Activated T-helper 17 cell treated with anti-CD3 and anti-CD28 coated beads, Interleukin-2, amount 50 U/mL, for 72 hours (primary cell): ENCODE data around the gene HHLA2. TPM values are rescaled to one million over a fixed set of nuclear protein-coding genes. Genes with fewer than 3 reads are reported as not detected.
"Not testable (repeated sequence)": the region's sequence is repeated elsewhere in the genome, so short reads cannot be mapped to it uniquely, and the experiment has no call there.

ENCODE experiments used
- ATAC-seq: fragments of 150-1000 bp; cut with Tn5 transposase; replicated peaks from 2 replicates; pipeline ENCODE4 v1.10.0; 2021; ENCODE audit warnings: mild to moderate bottlenecking, moderate library complexity
- H3K27ac Mint-ChIP-seq: one replicate; pipeline ENCODE4 v1.8.0; 2022; ENCODE audit warnings: mixed read lengths
- H3K27me3 Mint-ChIP-seq: one replicate; pipeline ENCODE4 v1.8.0; 2022; ENCODE audit warnings: mixed read lengths
- H3K36me3 Mint-ChIP-seq: one replicate; pipeline ENCODE4 v1.8.0; 2022; ENCODE audit warnings: low read depth, mild to moderate bottlenecking, mixed read lengths
- H3K4me1 Mint-ChIP-seq: one replicate; pipeline ENCODE4 v1.8.0; 2022; ENCODE audit warnings: mixed read lengths
- H3K4me3 Mint-ChIP-seq: one replicate; pipeline ENCODE4 v1.8.0; 2022; ENCODE audit warnings: mild to moderate bottlenecking, mixed read lengths
- H3K9me3 Mint-ChIP-seq: one replicate; pipeline ENCODE4 v1.8.0; 2022; ENCODE audit warnings: mixed read lengths
- total RNA-seq, 2 donors: library from RNA; stranded (reverse); gene quantifications; one replicate each; pipeline ENCODE4 v1.2.3, GENCODE V29; 2022

Gene HHLA2
- total RNA-seq, 2 donors from 2014 or later: 1.3 to 2.0 TPM

DNA sequence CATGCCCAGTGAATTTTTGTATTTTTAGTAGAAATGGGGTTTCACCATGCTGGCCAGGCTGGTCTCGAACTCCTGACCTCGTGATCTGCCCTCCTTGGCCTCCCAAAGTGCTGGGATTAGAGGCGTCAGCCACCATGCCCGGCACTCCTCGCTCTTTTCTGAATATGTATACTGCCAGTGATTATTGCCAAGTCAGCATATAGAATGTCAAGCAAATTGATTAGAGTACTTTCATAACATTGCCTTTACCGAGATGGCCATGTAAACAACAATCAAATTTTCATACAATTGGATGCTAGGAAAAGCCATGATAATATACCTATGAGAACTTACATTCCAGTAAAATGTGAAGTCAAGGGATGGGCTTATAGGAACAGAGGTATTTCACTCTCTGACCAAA lies 8.2 kb upstream of the HHLA2 start:
- not testable (repeated sequence) for H3K27ac Mint-ChIP-seq, H3K27me3 Mint-ChIP-seq, H3K36me3 Mint-ChIP-seq, H3K9me3 Mint-ChIP-seq, ATAC-seq, H3K4me3 Mint-ChIP-seq
- peaks cover 15% of the 10 kb centered on the region for H3K4me1 Mint-ChIP-seq

DNA sequence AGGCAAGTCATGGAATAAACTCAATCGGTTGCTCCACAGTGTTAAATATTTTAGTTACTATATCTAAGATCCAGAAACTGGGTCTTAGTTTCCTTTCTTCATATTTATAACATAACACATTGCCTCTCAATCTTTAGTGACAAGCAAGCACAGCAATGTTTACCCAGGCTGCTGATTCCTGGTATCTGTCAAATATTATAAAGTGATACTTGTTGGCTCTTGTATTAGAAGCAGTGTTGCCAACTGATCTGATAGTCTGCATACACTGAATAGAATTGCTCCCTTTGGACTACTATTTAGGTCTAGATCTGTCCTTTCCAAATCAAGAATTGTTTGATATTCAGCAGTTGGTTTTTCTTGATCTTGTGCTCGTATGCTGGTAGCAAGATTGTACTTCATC lies 7.2 kb upstream of the HHLA2 start:
- Mint-ChIP-seq H3K4me1 (peaks cover 23% of the 10 kb centered on the region), H3K27ac (no peak overlapping the region), H3K4me3 (no peak overlapping the region), H3K36me3 (no peaks in the 10 kb centered on the region), H3K9me3 (peaks cover 3% of the 10 kb centered on the region), H3K27me3 (no peaks in the 10 kb centered on the region)
- no peak for ATAC-seq

GRCh38 chr3:108292450-108292849 lies 3.9 kb upstream of the HHLA2 start:
- no peaks in the 10 kb centered on the region for H3K36me3 Mint-ChIP-seq
- peaks cover 3% of the 10 kb centered on the region for H3K9me3 Mint-ChIP-seq
- peak overlapping the region; percentile 40 for H3K27ac Mint-ChIP-seq
- peak overlapping the region; percentile 41 for H3K4me3 Mint-ChIP-seq
- peaks cover 34% of the 10 kb centered on the region for H3K4me1 Mint-ChIP-seq
- no peaks in the 10 kb centered on the region for H3K27me3 Mint-ChIP-seq
- ATAC-seq: no peak

GRCh38 chr3:108292905-108293328 lies 3.4 kb upstream of the HHLA2 start:
- ATAC-seq: peak; percentile 71
- Mint-ChIP-seq H3K4me3 (peak overlapping the region; percentile 41), H3K4me1 (peaks cover 34% of the 10 kb centered on the region), H3K36me3 (no peaks in the 10 kb centered on the region), H3K27me3 (no peaks in the 10 kb centered on the region), H3K9me3 (peaks cover 3% of the 10 kb centered on the region), H3K27ac (peak overlapping the region; percentile 40)

DNA sequence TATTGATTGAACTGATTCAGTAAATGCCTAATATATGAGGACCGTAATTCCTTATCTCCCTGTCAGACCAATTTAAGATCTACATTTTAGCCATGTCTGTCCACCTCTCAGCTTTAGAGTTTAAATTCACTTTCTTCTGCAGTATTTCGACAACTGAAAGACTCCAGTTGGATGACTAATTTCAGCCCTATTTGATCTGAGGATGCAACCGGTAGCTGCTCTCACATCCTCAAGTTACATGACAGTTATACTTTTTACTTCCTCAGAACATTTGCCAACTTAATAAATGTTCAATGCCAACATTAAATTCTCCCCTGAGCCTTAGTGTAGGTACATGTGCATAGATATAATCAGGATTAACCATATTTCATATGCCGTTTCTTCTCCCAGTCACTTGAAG lies 2.5 kb upstream of the HHLA2 start:
- peak overlapping the region; percentile 41 for H3K4me3 Mint-ChIP-seq
- H3K9me3 Mint-ChIP-seq: peaks cover 3% of the 10 kb centered on the region
- no peaks in the 10 kb centered on the region for H3K27me3 Mint-ChIP-seq
- peak; percentile 30 for ATAC-seq
- no peaks in the 10 kb centered on the region for H3K36me3 Mint-ChIP-seq
- H3K4me1 Mint-ChIP-seq: peaks cover 34% of the 10 kb centered on the region
- H3K27ac Mint-ChIP-seq: peak overlapping the region; percentile 40

- H3K4me3 Mint-ChIP-seq: no peak overlapping the region
- H3K27me3 Mint-ChIP-seq: peaks cover 3% of the 10 kb centered on the region
- H3K9me3 Mint-ChIP-seq: peaks cover 2% of the 10 kb centered on the region
- peak; percentile 33 for ATAC-seq
- no peaks in the 10 kb centered on the region for H3K36me3 Mint-ChIP-seq
- H3K4me1 Mint-ChIP-seq: peaks cover 44% of the 10 kb centered on the region
- H3K27ac Mint-ChIP-seq: no peak overlapping the region
Observed at GRCh38 chr3:108295421-108296175, 750 bp upstream of the HHLA2 start.

- Mint-ChIP-seq H3K27me3 (peaks cover 3% of the 10 kb centered on the region), H3K4me1 (peaks cover 44% of the 10 kb centered on the region), H3K4me3 (no peak overlapping the region)
Observed at GRCh38 chr3:108297647-108298046, 1.3 kb downstream of the HHLA2 start.

DNA sequence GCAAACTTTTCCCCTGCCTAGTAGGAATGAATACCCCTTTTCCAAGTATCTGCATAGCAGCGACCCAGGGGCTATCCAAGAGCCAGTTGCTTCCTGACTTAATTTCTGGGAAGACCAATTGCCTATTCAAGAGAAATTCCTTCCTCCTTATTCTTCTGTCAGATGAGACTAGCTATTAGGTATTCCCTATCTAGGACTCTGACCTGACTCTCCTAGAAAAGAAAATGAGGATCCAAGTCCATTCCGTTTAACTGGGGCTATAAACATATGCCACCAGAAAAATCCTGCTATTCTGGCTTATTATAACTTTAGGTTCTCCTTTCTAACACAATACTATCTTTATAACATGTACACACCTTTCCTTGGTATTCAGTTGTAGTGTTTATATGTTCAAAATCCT lies 1.7 kb downstream of the HHLA2 start:
- Mint-ChIP-seq H3K27me3 (peaks cover 3% of the 10 kb centered on the region), H3K9me3 (no peaks in the 10 kb centered on the region), H3K36me3 (no peaks in the 10 kb centered on the region), H3K4me1 (peaks cover 40% of the 10 kb centered on the region), H3K4me3 (no peak overlapping the region), H3K27ac (no peak overlapping the region)
- ATAC-seq: no peak

More at GRCh38 chr3:108297647-108298046, 1.3 kb downstream of the HHLA2 start:
- no peak for ATAC-seq
- H3K36me3 Mint-ChIP-seq: no peaks in the 10 kb centered on the region
- H3K27ac Mint-ChIP-seq: no peak overlapping the region
- H3K9me3 Mint-ChIP-seq: no peaks in the 10 kb centered on the region

- peak; percentile 43 for ATAC-seq
- Mint-ChIP-seq H3K4me3 (peak overlapping the region; percentile 1), H3K9me3 (no peaks in the 10 kb centered on the region), H3K27ac (no peak overlapping the region), H3K4me1 (peaks cover 32% of the 10 kb centered on the region), H3K27me3 (peaks cover 3% of the 10 kb centered on the region), H3K36me3 (no peaks in the 10 kb centered on the region)
Observed at GRCh38 chr3:108300103-108300849, 3.9 kb downstream of the HHLA2 start.

DNA sequence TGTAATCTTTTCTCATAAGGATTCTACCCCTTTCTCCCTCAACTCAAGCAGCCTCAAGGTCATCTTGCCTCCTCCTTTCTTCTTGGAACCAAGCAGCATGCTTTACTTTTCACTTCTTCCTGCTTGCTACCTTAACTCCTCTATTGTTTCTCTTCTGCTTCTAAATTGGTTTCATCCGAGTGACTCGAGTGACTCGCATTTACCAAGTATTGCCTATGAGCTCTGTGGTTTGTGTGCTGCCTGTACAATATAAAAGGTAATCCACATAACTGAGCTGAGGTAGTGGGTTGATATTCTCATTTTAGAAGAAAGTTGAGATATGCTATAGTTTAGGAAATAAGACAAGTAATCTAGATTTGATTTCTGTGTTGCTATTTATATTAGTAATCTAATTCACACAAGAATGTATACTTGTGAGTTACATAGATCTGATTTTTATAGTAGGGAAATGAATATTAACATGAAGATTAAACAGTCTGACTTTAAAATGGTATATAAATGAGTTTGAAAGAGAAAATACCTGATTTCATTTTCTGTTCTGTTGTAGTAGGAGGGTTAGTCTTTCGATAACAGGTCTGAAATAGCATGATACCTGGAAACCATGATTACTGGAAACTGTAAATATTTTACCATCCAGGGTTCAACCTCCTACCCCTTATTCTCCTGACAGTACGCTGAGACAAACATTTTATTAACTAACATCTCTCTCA lies 5.5 kb downstream of the HHLA2 start:
- Mint-ChIP-seq H3K4me1 (peaks cover 21% of the 10 kb centered on the region), H3K27ac (peak overlapping the region; percentile 77), H3K36me3 (no peaks in the 10 kb centered on the region), H3K4me3 (peak overlapping the region; percentile 74), H3K27me3 (peaks cover 3% of the 10 kb centered on the region), H3K9me3 (no peaks in the 10 kb centered on the region)
- ATAC-seq: peak; percentile 75

- no peak overlapping the region for H3K27ac Mint-ChIP-seq
- peaks cover 3% of the 10 kb centered on the region for H3K27me3 Mint-ChIP-seq
- ATAC-seq: no peak
- no peaks in the 10 kb centered on the region for H3K36me3 Mint-ChIP-seq
- H3K4me3 Mint-ChIP-seq: peak overlapping the region; percentile 74
- H3K9me3 Mint-ChIP-seq: no peaks in the 10 kb centered on the region
- H3K4me1 Mint-ChIP-seq: peaks cover 21% of the 10 kb centered on the region
Observed at GRCh38 chr3:108302570-108302969, 6.2 kb downstream of the HHLA2 start.

- H3K36me3 Mint-ChIP-seq: no peaks in the 10 kb centered on the region
Observed at GRCh38 chr3:108305484-108306172, 9.3 kb downstream of the HHLA2 start.

DNA sequence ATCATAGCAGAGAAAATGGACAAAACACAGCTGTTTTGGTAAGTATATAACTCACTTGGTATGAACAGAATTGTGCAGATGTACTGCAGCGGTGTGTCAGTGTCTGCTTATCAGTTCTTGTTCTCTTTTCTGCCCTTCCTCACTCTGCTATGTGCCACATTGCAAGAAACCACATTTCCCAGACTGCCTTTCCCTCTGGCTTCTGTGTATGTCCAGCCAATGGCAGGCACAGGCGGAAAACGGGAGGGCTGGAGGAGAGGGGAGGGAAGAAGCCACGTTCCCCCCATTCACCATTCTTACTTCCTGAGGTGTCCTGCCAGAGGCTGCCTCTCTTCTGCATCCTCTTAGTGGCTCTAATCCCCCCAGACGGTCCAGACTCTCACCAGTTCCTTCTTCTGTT lies 15.4 kb downstream of the HHLA2 start:
- no peaks in the 10 kb centered on the region for H3K27me3 Mint-ChIP-seq
- H3K36me3 Mint-ChIP-seq: no peaks in the 10 kb centered on the region
- H3K9me3 Mint-ChIP-seq: no peaks in the 10 kb centered on the region
- no peaks in the 10 kb centered on the region for H3K4me1 Mint-ChIP-seq
- ATAC-seq: no peak
- H3K27ac Mint-ChIP-seq: no peak overlapping the region
- no peak overlapping the region for H3K4me3 Mint-ChIP-seq

More at GRCh38 chr3:108305484-108306172, 9.3 kb downstream of the HHLA2 start:
- Mint-ChIP-seq H3K9me3 (no peaks in the 10 kb centered on the region), H3K27ac (no peak overlapping the region), H3K4me3 (no peak overlapping the region), H3K4me1 (peaks cover 11% of the 10 kb centered on the region), H3K27me3 (no peaks in the 10 kb centered on the region)
- ATAC-seq: peak; percentile 70

DNA sequence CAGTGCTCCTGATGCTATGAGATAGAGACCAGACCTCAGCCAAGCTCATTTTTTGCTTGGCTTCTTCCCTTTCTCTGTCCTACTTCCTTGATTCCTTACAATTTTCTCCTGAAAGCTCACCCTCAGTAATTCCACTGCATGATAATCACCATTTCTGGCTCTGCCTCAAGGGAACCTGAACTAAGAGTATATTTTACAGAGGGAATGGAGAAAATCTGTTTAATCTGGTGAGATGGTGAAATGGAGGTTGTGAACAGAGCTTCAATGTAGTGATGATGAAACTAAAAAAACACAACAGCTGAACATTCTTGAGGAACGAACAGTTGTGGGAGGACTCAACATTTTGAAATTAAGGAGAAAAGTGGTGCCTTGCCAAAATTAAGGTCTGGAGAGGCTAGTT lies 16.3 kb downstream of the HHLA2 start:
- Mint-ChIP-seq H3K27ac (no peak overlapping the region), H3K9me3 (no peaks in the 10 kb centered on the region), H3K36me3 (no peaks in the 10 kb centered on the region), H3K27me3 (no peaks in the 10 kb centered on the region), H3K4me1 (no peaks in the 10 kb centered on the region), H3K4me3 (no peak overlapping the region)
- no peak for ATAC-seq
